Activated T-helper 17 cell treated with anti-CD3 and anti-CD28 coated beads, Interleukin-2, amount 50 U/mL, for 72 hours (primary cell): ENCODE data around the gene PLCH1. TPM values are rescaled to one million over a fixed set of nuclear protein-coding genes. Genes with fewer than 3 reads are reported as not detected.

ENCODE experiments used
- ATAC-seq: fragments of 150-1000 bp; cut with Tn5 transposase; replicated peaks from 2 replicates; pipeline ENCODE4 v1.10.0; 2021; ENCODE audit warnings: mild to moderate bottlenecking, moderate library complexity
- H3K27ac Mint-ChIP-seq: one replicate; pipeline ENCODE4 v1.8.0; 2022; ENCODE audit warnings: mixed read lengths
- H3K27me3 Mint-ChIP-seq: one replicate; pipeline ENCODE4 v1.8.0; 2022; ENCODE audit warnings: mixed read lengths
- H3K36me3 Mint-ChIP-seq: one replicate; pipeline ENCODE4 v1.8.0; 2022; ENCODE audit warnings: low read depth, mild to moderate bottlenecking, mixed read lengths
- H3K4me1 Mint-ChIP-seq: one replicate; pipeline ENCODE4 v1.8.0; 2022; ENCODE audit warnings: mixed read lengths
- H3K4me3 Mint-ChIP-seq: one replicate; pipeline ENCODE4 v1.8.0; 2022; ENCODE audit warnings: mild to moderate bottlenecking, mixed read lengths
- H3K9me3 Mint-ChIP-seq: one replicate; pipeline ENCODE4 v1.8.0; 2022; ENCODE audit warnings: mixed read lengths
- total RNA-seq, 2 donors: library from RNA; stranded (reverse); gene quantifications; one replicate each; pipeline ENCODE4 v1.2.3, GENCODE V29; 2022

PLCH1 gene
- total RNA-seq, 2 donors from 2014 or later = 0.24 TPM; not detected in 1

DNA sequence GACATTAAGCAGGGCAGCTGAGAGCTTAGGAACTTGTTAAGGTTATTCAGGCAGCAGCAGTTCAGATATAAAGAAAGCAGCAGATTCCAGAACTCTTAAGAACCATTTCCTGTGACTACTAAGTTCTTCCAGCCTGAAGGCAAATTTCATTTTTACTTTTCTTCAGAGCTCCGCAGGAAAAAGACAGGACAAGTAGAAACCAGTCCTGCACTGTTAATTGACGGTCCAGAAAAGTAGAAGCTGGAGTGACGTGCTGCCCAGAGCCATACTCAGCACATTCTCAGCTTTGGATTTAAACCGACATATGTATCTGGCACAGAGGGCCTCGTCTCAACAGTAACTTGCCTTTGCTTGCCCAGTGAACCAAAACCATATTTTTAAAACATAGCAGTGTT, 232.0 kb downstream of the PLCH1 start:
- Mint-ChIP-seq H3K4me3 (no peak overlapping the region), H3K9me3 (peaks cover 10% of the 10 kb centered on the region), H3K27me3 (peaks cover 7% of the 10 kb centered on the region), H3K4me1 (no peaks in the 10 kb centered on the region), H3K27ac (no peak overlapping the region), H3K36me3 (no peaks in the 10 kb centered on the region)
- ATAC-seq = no peak

DNA sequence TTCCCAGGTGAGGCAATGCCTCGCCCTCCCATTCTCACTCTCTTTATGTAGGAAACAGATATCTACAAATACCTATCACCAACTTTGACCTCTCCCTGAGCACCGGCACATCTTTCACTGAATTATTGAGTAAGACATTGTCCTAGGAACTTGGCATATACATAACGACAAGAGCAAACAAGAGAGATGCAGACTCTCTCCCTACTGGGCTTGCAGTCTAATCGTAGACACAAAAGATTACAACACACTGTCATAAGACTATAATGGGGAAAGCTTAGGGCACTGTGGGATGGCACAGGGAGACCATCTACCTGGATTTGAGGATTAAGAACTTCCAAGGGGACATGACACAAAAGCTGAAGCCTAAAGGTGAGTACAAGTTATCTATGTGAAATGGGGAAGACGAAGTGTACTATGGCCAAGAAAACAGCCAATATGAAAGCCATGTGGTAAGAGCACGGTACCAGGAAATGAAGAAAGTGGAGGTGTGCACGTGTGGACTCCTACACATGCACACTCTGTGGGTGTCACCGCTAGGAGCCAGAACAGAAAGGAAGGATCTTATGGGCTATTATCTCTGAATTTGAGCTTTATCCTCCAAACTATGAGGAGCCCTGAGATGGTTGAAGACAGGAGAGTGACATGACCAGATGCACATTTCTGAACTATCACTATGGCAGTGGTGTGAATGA, 232.6 kb downstream of the PLCH1 start:
- Mint-ChIP-seq H3K4me3 (no peak overlapping the region), H3K36me3 (no peaks in the 10 kb centered on the region), H3K27ac (no peak overlapping the region), H3K27me3 (peaks cover 7% of the 10 kb centered on the region), H3K4me1 (no peaks in the 10 kb centered on the region), H3K9me3 (peaks cover 7% of the 10 kb centered on the region)
- no peak for ATAC-seq

DNA sequence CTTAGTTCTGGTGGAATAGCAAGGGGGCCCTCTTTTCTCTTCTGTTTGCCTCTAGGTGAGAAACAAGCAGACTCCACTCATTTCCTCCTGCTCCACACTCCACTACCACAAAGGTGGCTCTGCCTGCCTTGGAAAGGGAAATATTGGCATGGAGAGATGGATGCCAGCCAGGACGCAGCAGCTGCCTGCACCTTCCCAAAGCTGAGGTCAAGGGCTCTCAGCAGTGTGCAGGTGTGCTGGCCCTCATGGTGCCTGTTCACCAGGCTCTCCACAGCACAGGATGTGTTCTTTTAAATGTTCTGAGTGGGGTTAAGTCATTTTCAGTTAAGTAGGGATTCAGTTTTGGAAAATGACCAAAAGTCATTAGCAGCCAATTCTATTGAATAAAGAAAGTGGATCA, 240.2 kb downstream of the PLCH1 start:
- no peak overlapping the region for H3K4me3 Mint-ChIP-seq
- no peak for ATAC-seq
- no peaks in the 10 kb centered on the region for H3K9me3 Mint-ChIP-seq
- no peaks in the 10 kb centered on the region for H3K36me3 Mint-ChIP-seq
- H3K4me1 Mint-ChIP-seq = no peaks in the 10 kb centered on the region
- H3K27ac Mint-ChIP-seq = no peak overlapping the region
- no peaks in the 10 kb centered on the region for H3K27me3 Mint-ChIP-seq

DNA sequence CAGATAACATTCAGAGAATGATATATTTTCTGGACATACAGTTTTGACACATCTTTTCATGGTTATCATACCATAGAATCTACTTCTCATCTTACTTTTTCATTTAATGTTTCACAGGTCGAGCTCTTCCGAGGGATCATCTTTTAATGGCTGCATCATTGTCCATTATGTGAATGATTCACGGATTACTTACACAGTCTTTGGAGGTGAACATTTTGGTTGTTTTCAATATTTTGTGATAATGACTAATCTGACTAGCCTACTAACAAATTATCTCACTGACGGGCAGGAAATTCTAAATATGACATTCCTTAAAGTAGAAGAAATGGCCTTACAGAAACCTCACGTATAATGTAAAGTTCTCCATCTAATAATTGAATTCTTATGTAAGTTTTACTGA, 242.2 kb downstream of the PLCH1 start:
- H3K27me3 Mint-ChIP-seq = no peaks in the 10 kb centered on the region

DNA sequence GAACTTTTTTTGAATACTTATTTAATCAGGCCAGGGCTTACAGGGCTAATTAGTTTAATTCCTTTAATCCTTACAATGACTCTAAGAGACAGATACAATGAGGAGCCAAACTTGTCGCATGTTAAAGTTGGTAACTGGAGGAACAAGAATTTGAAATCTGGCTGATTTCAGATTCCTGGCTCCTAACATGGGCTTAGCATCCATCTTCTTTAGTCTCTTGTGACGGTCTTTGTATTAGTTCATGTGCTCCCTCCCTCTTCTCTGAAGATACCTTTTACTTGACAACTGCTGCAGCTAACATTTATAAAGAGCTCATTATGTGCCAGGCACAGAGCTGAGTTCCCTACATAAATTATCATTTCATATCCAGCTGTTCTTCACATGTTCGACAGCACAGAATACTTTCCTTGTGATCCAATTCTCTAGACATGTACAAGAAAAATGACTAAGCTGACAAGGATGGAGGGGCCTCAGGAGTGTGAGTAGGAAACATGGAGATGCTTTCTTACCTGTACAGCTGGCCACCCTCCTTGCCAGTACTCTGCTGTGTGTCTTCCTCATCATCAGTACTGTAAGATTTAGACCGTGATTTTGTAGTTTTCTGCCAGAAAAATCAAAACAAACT, 244.6 kb downstream of the PLCH1 start:
- ATAC-seq = no peak
- no peak overlapping the region for H3K4me3 Mint-ChIP-seq
- no peaks in the 10 kb centered on the region for H3K27me3 Mint-ChIP-seq

More for the DNA sequence above, 242.2 kb downstream of the PLCH1 start:
- H3K4me1 Mint-ChIP-seq = no peaks in the 10 kb centered on the region
- H3K4me3 Mint-ChIP-seq = no peak overlapping the region
- H3K27ac Mint-ChIP-seq = no peak overlapping the region
- ATAC-seq = no peak
- H3K36me3 Mint-ChIP-seq = no peaks in the 10 kb centered on the region
- no peaks in the 10 kb centered on the region for H3K9me3 Mint-ChIP-seq

DNA sequence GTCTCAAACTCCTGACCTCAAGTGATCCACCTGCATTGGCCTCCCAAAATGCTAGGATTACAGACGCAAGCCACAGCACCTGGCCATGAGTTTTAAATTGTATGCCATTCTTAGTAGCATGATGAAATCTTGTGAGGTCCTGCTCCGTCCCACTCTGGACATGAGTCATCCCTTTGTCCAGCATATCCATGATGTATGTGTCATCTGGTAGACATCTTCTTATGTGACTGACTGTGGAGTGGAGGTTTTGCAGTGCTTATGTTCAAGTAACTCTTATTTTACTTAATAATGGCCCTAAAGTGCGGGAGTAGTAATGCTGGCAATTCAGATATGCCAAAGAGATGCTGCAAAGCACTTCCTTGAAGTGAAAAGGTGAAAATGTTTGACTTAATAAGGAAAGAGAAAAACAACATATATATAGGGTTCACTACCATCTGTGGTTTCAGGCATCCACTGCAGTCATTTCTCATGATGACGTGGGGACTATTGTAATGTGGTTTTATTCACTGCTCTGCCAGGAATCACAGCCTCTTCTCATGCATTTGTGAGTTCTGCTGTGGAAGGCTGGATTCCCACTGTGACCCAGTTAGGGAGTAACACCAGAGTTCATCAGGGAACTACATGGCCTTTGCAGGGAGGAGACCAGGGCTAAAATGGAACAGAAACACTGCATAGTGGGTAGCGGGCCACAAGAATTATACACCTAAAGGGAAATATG, 246.8 kb downstream of the PLCH1 start:
- ATAC-seq = no peak
- H3K27me3 Mint-ChIP-seq = no peaks in the 10 kb centered on the region

More for the DNA sequence above, 244.6 kb downstream of the PLCH1 start:
- H3K36me3 Mint-ChIP-seq = no peaks in the 10 kb centered on the region
- H3K9me3 Mint-ChIP-seq = no peaks in the 10 kb centered on the region
- H3K27ac Mint-ChIP-seq = no peak overlapping the region
- no peaks in the 10 kb centered on the region for H3K4me1 Mint-ChIP-seq

DNA sequence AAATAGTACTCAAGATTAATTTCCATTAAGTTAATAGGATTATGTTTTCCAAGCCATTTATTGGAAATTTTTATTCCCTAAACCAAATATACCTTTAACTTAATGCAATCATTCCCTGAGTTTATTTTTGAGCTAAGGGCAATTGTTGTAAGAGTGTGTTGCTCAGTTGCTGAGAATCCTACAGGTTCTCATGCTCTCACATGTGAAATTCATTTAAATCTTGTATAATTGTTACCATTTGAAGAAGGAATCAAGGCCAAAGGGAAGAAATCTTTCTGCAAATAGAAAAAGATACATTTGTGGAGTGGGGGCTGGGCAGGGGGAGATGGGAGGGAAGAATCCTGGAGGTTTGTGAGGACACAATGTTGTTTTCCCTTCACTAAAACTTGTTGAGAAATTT, 248.7 kb downstream of the PLCH1 start:
- ATAC-seq = no peak
- no peaks in the 10 kb centered on the region for H3K9me3 Mint-ChIP-seq
- no peak overlapping the region for H3K4me3 Mint-ChIP-seq
- no peaks in the 10 kb centered on the region for H3K27me3 Mint-ChIP-seq
- no peaks in the 10 kb centered on the region for H3K36me3 Mint-ChIP-seq
- H3K4me1 Mint-ChIP-seq = no peaks in the 10 kb centered on the region
- no peak overlapping the region for H3K27ac Mint-ChIP-seq

More for the DNA sequence above, 246.8 kb downstream of the PLCH1 start:
- Mint-ChIP-seq H3K36me3 (no peaks in the 10 kb centered on the region), H3K9me3 (no peaks in the 10 kb centered on the region), H3K4me1 (no peaks in the 10 kb centered on the region), H3K27ac (no peak overlapping the region), H3K4me3 (no peak overlapping the region)

DNA sequence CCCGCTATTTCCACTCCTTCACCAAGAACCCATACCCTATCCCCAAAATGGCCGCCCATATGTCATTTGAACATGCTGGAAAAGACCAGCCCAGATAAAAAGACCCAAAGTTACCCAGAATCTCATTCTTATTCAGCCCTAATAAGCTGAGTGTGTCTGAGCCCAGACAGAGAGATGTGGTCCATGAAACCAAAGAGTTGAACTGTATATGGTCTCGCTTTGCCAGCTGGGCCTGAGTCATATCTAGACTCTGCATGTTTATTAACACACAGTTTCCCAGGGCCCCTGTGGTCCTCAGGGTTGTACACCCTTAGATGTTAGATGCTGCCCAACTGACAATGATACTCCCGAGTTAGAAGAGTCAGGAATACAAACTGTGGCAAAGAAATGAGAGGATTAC, 249.5 kb downstream of the PLCH1 start:
- no peaks in the 10 kb centered on the region for H3K27me3 Mint-ChIP-seq
- no peaks in the 10 kb centered on the region for H3K36me3 Mint-ChIP-seq
- H3K9me3 Mint-ChIP-seq = no peaks in the 10 kb centered on the region
- H3K4me1 Mint-ChIP-seq = no peaks in the 10 kb centered on the region
- no peak overlapping the region for H3K4me3 Mint-ChIP-seq
- ATAC-seq = no peak
- no peak overlapping the region for H3K27ac Mint-ChIP-seq

DNA sequence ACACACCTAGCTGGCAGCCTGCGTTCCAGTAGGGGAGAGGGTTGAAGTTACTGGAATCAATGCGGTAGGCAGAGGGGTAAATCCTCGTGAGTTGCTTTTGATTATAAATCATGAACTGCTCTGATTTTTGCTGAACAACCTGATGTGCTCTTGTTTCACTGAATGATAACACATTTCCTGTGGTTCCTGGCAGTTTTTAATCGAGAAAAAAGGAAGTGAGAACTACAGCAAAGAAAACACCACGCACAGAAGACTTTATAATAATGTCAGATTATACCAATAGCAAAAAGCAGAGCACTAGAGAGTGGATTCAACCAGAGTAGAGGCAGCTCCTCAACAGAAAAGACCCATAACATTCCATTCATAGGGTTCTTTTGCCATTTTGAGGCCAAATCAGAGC, 250.5 kb downstream of the PLCH1 start:
- no peak for ATAC-seq
- Mint-ChIP-seq H3K9me3 (no peaks in the 10 kb centered on the region), H3K36me3 (no peaks in the 10 kb centered on the region), H3K4me1 (no peaks in the 10 kb centered on the region), H3K27me3 (no peaks in the 10 kb centered on the region), H3K27ac (no peak overlapping the region), H3K4me3 (no peak overlapping the region)

DNA sequence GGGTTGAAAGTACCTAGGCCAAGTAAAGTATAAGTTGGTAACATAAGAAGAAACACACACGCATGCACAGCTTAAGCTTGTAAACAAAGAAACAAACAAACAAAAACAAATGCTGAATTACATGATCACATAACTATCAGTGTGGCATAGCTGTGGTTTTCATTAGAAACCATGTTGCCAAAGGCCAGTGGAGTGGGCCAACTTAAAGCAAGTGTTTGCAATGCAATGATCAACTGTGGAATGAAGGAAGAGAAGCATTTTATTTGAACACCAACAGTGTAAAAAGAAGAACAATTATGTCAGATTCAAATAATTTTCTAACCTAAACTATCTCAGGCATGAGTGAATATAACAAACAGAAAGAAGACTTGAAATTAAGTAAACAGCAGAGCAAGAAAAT, 252.0 kb downstream of the PLCH1 start:
- ATAC-seq = no peak
- Mint-ChIP-seq H3K27ac (no peak overlapping the region), H3K9me3 (no peaks in the 10 kb centered on the region), H3K36me3 (no peaks in the 10 kb centered on the region), H3K4me3 (no peak overlapping the region), H3K27me3 (no peaks in the 10 kb centered on the region), H3K4me1 (no peaks in the 10 kb centered on the region)

DNA sequence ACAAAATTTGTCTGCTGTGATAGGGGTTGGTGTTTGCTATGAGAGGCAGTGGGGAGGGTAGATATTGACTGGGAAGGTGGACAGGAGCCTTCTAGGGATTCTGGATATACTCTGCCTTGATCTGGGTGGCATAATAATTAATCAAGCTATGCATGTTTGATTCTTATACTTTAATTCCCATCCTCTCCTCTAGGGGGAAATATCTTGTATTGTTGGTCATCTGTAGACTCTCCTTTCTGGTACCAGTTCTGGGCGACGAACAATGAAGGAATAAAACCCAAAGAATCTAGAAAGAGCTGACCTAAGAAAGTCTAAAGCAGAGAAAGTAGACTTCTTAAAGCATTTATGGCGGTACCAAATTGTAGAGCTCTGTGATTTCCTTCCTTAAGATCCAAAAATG, 253.2 kb downstream of the PLCH1 start:
- no peak for ATAC-seq
- Mint-ChIP-seq H3K27me3 (no peaks in the 10 kb centered on the region), H3K27ac (no peak overlapping the region), H3K4me3 (no peak overlapping the region), H3K4me1 (no peaks in the 10 kb centered on the region), H3K9me3 (no peaks in the 10 kb centered on the region), H3K36me3 (no peaks in the 10 kb centered on the region)

DNA sequence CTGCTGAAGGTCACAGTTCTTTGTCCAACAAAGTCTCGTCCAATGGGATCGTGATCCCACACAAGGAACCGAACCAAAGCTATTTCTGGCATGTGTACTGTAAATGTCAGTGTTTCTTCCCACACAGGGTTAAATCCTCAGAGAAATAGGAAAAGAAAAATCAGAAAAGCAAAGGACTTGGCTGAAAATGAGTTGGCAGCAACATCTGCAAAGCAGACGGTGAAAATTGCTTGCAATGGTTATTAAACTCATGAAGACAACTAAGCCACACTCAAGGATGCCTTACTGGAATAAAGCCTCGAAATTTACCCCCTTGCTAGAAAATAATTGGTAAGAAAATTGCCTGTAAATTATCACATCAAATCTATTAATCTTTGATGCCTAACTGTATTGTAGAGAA, 256.2 kb downstream of the PLCH1 start:
- Mint-ChIP-seq H3K36me3 (no peaks in the 10 kb centered on the region), H3K27ac (no peak overlapping the region), H3K9me3 (no peaks in the 10 kb centered on the region), H3K27me3 (no peaks in the 10 kb centered on the region), H3K4me3 (no peak overlapping the region), H3K4me1 (no peaks in the 10 kb centered on the region)
- ATAC-seq = no peak

DNA sequence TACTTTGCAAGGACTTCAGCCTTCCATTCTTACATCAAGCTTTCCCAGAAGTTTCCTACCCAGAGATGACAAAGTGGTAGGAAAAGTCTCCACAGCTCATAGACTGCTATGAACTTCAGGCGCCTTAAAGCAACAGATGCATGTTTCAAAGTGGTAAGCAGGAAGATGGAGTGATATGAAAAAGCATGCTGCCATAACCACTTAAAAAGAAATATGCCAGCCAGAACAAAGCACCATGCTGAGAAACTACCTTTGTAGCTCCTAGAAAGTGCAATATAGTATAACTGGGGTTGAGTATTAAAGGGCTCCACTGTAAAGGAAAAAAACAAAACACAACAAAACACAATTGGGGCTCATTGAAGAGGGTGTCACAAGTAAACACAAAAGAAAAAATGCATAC, 259.0 kb downstream of the PLCH1 start:
- Mint-ChIP-seq H3K9me3 (no peaks in the 10 kb centered on the region), H3K4me3 (no peak overlapping the region), H3K27ac (no peak overlapping the region), H3K4me1 (no peaks in the 10 kb centered on the region), H3K27me3 (no peaks in the 10 kb centered on the region), H3K36me3 (no peaks in the 10 kb centered on the region)
- no peak for ATAC-seq

DNA sequence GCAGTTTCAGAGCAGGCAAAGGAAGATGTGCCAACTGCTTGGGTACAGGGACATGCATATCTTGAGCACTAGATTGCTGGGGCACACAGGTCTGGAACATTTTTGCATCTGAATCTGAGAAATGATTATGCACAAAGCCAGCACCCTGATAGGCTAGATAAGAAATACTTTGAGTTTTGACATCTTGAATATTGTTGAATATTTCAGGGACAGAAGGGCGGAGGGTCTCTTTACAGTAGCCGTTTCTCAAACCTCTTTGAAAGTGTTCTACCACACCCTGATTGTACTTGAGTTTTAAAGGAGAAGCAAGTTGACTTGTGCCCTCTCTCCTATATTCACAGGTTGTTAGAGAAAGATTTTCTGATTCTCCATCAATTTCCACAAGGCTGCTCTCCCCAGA, 263.3 kb downstream of the PLCH1 start:
- ATAC-seq = no peak
- Mint-ChIP-seq H3K27ac (no peak overlapping the region), H3K4me1 (no peaks in the 10 kb centered on the region), H3K4me3 (no peak overlapping the region), H3K9me3 (peaks cover 3% of the 10 kb centered on the region), H3K27me3 (no peaks in the 10 kb centered on the region), H3K36me3 (no peaks in the 10 kb centered on the region)

DNA sequence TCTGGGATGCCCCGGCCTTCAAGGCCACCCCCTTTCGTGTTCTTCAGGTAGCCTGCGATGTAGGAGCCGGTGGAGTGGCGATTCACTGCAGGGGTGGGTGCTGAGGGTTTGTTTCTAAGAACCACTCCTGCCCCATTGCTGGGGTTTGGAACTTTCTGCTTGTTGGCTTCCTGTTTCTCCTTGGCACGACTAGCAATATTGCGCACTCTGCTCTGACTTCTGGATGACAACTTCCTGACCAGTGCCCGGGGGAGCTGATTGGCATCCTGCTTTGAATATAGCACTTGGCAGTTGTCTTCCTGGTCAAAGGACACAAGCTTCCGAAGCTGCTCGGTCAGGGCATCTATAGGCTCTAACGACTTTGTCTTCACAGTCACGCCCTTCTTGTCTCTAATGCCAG, 263.8 kb downstream of the PLCH1 start:
- Mint-ChIP-seq H3K27ac (no peak overlapping the region), H3K27me3 (no peaks in the 10 kb centered on the region), H3K36me3 (no peaks in the 10 kb centered on the region), H3K9me3 (peaks cover 3% of the 10 kb centered on the region), H3K4me3 (no peak overlapping the region), H3K4me1 (no peaks in the 10 kb centered on the region)
- no peak for ATAC-seq
